Right forelimb (tissue), 1 donor: Measurements from ENCODE around the gene HEXB.
A peak's percentile ranks its signal among the peaks of the same experiment; 100 is the strongest.

ENCODE experiments used
- DNase-seq: peaks from one replicate; pipeline ENCODE4 v3.0.0-alpha.2; 2018

Gene HEXB

DNA sequence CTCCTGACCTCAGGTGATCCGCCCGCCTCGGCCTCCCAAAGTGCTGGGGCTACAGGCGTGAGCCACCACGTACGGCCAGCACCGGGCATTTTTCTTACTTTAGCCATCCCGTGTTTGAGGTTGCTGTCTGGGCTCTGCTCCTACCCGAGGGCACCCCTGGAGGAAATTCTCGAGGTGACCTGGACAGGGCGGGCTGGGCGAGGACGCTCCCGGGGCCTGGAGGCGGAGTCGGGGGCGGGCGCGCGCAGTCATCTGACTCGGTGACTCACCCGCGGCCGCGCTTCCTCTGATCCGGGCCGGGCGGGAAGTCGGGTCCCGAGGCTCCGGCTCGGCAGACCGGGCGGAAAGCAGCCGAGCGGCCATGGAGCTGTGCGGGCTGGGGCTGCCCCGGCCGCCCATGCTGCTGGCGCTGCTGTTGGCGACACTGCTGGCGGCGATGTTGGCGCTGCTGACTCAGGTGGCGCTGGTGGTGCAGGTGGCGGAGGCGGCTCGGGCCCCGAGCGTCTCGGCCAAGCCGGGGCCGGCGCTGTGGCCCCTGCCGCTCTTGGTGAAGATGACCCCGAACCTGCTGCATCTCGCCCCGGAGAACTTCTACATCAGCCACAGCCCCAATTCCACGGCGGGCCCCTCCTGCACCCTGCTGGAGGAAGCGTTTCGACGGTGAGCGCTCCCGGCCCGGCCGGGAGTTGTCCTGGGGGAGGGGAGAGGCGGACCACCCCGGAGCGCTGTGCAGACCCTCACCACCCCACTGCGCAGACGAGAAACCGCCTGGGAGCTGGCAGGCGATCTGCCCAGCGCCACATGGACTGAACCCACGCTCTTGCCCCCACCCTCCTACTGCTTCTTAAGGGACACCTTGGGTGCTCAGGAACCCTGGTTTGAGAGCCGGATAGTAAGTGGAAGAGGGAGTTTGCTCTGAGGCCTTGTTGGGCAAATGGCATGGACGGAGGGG is at the start of gene HEXB:
TSS of gene HEXB (plus strand) at position 334 of the 952 bp plus-strand sequence. CDS start at position 362, 28 bp downstream.
- peak; percentile 86 for DNase-seq

GRCh38 chr5:74636149-74636548 is 48.9 kb upstream of the HEXB start:
- no peak for DNase-seq

GRCh38 chr5:74636552-74636951 is 48.5 kb upstream of the HEXB start:
- no peak for DNase-seq

GRCh38 chr5:74638544-74638969 is 46.5 kb upstream of the HEXB start:
- DNase-seq, result no peak

- DNase-seq, result no peak
Measured at GRCh38 chr5:74638970-74639806, 45.8 kb upstream of the HEXB start.

DNA sequence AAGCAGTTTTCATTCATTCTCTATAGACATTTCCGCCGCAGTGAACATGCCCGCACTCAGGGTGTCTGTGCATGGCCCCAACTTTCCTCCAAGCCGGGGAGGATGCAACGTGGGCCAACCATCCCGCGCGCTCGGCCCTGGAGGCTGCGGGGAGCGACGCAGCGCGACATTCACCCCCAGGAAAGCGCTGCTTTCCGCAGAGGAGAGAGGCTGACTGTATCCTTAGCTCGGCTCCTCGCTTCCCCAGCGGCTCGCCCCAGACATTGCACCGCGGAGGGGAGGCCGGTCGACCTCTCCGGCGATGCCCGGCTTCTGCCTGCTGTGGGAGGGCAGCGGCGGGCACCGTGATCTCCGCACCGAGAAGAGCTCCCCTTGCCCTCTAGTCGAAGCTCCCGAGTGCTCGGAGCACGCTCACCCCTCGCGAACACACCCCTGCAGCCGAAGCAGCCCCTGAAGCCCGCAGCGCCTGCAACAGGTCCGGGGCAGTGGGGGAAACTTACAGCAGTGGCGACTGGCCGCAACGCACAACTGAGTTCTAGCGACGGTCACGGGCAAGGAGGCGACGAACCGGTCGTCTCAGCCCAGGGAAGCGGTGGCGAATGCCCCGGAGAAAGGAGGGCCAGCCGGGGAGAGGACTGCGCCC is 45.1 kb upstream of the HEXB start:
- peak; percentile 76 for DNase-seq

- peak; percentile 93 for DNase-seq
Measured at GRCh38 chr5:74640450-74640953, 44.5 kb upstream of the HEXB start, which contains the start of gene ENC1. Gene ENC1 (minus strand): TSS chr5:74640728. CDS start chr5:74636485, 4,243 bp downstream.

GRCh38 chr5:74640954-74641734 is 43.9 kb upstream of the HEXB start:
- DNase-seq, result peak; percentile 88

DNA sequence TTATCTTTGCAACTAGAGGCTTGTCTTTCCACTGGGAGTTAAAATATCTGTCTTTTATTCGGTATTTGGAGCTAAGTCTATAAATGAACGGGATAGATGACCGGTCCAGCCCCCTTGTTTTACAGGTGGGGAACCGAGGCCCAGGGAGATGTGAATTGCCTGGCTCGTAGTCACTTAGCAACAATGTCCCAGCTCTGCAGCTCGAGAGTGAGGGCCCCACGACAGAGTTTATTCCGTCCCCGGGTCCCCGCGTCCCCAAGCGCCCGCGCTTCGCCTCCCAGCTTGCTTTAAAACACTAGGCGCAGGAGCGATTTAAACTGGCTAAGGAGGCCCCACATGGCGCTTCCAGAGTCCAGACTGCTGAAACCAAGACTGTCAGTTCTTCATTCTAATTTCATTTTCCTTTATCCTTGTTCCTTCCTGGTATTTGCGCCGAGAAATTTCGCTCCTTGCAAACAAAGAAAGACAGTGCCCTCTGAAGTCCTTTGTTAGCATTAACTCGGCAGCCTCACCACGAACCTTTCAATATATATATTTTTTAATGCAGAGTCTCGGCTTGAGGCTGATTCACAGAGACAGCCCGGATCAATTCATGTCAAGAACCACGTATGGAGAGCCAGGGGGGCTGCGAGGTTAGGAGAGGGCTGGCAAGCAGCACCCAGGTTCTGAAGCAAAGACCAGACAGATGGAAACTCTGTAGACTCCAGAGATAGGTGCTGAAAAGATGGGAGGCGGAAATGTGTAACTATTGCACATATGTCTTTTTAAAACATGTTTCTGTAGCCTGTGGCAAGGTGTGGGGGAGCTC is 43.1 kb upstream of the HEXB start:
- peak; percentile 80 for DNase-seq

GRCh38 chr5:74642543-74642863 is 42.5 kb upstream of the HEXB start:
- no peak for DNase-seq

GRCh38 chr5:74643111-74643562 is 41.9 kb upstream of the HEXB start:
- no peak for DNase-seq

- no peak for DNase-seq
Measured at GRCh38 chr5:74647096-74647495, 37.9 kb upstream of the HEXB start.

- no peak for DNase-seq
Measured at GRCh38 chr5:74648835-74649293, 36.2 kb upstream of the HEXB start.

DNA sequence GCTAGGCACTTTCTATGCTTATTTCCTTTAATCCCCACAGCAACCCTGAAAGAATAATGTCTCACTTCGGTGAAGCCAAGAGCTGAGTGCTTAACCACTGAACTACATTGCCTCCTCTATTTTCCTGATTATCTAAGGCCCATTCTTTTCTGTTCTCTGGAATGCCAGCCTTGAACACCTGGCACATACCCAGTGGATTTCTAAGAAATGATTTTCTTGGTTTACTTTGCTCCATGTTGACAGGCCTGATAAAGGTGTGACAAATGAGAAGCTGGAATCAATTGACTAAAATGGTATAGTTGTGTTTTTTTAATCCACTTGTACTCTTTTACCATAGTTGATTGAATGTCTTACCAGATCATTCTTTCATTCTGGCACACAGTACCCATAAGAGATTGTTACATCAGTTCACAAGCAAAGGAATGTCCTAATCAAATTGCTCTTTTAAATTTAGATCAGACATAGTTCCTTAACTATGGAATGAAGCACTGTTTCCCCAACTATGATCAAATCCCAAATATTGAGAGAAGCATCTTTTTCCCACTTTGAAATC is 35.5 kb upstream of the HEXB start:
- DNase-seq, result no peak

- no peak for DNase-seq
Measured at GRCh38 chr5:74651710-74652109, 33.3 kb upstream of the HEXB start.

DNA sequence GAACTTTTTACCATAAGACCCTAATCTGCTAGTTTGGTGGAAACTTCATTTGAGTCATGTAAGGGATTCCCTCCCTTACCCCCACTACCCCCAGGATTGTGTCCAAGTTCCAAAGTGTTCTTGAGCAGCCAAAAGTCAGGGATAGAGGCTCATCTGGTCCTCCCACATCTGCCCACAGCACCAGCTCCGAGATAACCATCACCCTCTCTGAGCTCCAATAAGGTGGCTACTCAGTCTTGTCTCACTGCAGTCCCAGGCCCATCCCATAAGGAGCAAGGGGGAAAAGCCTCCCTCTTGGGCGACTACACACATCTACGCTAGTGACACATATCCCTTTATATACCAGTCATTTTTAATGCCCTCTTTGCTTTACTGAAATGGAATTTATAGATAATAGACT is 32.5 kb upstream of the HEXB start:
- DNase-seq, result no peak

DNA sequence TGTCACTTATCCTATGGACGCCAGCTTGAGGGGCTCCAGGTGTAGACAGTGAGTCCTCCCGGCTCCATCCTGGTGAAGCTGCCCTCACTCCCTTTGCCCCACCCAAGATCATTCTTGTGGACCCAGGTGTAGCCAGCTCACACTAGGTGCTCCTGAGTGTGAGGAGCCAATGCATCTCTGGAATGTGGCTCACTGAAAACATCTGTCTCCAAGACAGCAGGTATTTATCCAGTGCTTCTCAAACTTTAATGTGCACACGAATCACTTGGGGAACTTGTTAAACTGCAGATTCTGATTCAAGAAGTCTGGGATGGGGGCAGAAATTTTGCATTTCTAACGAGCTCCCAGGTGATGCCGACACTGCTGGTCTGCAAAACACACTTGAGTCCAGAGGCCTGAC is 31.0 kb upstream of the HEXB start:
- DNase-seq, result no peak

DNA sequence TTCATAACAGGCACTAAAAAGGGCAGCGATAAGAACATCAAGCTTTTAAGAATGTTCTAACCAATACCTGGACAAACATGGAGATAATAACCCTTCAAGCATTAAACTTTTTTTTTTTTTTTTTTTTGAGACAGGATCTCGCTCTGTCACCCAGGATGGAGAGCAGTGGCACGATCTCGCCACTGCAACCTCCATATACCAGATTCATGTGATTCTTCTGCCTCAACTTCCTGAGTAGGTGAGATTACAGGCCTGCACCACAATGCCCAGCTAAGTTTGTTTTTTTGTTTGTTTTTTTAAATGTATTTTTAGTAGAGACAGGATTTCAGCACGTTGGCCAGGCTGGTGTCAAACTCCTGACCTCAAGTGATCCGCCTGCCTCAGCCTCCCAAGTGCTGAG is 29.8 kb upstream of the HEXB start:
- no peak for DNase-seq

DNA sequence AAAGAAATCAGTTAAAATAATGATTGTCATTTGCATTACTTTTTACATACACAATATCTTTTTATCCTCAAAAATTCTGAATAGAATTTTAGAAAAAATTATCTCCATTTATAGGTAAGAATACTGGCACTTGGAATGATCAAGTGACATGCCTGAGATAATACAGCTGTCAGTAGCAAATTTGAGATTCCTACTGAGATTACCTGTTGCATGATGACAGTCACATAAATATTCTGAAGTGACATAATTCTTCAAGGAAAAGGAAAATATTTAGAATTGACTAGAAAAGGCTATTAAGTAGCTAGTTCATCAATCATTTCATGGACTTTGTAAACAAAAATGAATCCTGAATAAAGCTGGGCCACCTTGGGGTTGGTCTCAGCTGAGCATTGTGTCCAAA is 29.3 kb upstream of the HEXB start:
- DNase-seq, result no peak

DNA sequence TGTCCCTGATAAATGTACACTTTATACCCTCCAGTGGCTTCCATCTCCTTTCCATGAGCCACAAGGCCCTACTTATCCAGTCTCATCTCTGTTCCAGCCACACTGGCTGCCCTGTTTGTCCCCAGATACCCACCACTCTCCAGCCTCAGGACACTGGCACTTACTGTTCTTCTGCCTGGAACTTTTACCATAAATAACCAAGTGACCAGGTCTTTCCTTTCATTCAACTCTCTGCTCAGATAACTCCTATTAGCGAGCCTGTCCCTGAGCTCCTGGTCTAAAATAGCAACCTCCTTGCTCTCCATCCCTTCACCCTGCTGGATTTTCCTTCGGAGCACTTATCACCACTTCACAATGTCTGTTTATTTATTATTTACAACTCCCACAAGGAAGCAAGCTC is 27.9 kb upstream of the HEXB start:
- no peak for DNase-seq

- no peak for DNase-seq
Measured at GRCh38 chr5:74659172-74659571, 25.9 kb upstream of the HEXB start.
